Upper lobe of right lung (tissue), 1 donor: ENCODE data around the gene ZXDC. TPM values are rescaled to one million over a fixed set of nuclear protein-coding genes. Genes with fewer than 3 reads are reported as not detected.

Source experiments
- ATAC-seq: fragments of 200-7000 bp; cut with Tn5 transposase; one replicate; pipeline ENCODE4 v1.9.1; 2020; ENCODE audit warnings: mild to moderate bottlenecking, moderate library complexity
- DNase-seq: peaks from one replicate; pipeline ENCODE4 v3.0.0-alpha.2; 2020
- H3K27ac ChIP-seq: fragments of 200-600 bp; one replicate; pipeline ENCODE4 v1.8.0; 2022
- H3K27me3 ChIP-seq: fragments of 200-600 bp; one replicate; pipeline ENCODE4 v1.8.0; 2022; ENCODE audit warnings: mild to moderate bottlenecking
- H3K36me3 ChIP-seq: fragments of 200-600 bp; one replicate; pipeline ENCODE4 v1.8.0; 2022
- H3K4me1 ChIP-seq: fragments of 200-600 bp; one replicate; pipeline ENCODE4 v1.8.0; 2022
- H3K4me3 ChIP-seq: fragments of 200-600 bp; one replicate; pipeline ENCODE4 v1.8.0; 2022; ENCODE audit warnings: mild to moderate bottlenecking
- H3K9me3 ChIP-seq: fragments of 200-600 bp; one replicate; pipeline ENCODE4 v1.8.0; 2022
- intact Hi-C: fragments of 100-400 bp; cut with DNase I; formaldehyde crosslinking; loops from one replicate; pipeline ENCODE4 v1.11.0; 2022
- total RNA-seq: library from RNA; stranded (reverse); fragmentation: NEBNext Ultra II Directional; extraction: Animal tissue kit (Norgen Biotek cat#: 25700); gene quantifications from one replicate; pipeline ENCODE4 v1.2.1, GENCODE V29; 2021
- TF ChIP-seq, protein P1 (sequence below): fragments of 200-600 bp; IDR thresholded peaks from one replicate; pipeline ENCODE4 v1.8.0; 2022; ENCODE audit warnings: antibody characterized with exemption
- donor health status: DM: no; HTN: yes; CAD: no; lungs with severe emphysema.

Gene ZXDC
- total RNA-seq, 1 donor from 2014 or later: 40.3 TPM

DNA sequence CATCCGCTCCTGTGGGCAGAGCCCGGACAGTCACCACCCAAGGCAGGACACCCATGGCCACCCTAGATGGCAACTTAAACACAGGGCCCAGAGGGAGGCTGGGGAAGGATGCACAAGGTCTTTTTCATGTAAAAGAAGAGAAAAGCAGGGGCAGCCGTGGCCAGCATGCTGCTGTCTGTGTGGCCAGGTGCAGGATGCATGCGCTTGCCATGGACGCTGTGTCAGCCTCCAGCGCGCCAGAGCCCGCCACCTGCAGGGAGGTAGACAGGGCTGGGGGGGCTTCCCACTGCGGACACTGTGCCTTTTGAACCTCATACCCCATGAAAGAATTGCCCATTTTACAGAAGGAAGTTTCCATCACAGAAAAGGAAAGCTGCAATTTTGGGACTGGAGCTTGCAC lies 23.7 kb upstream of the ZXDC start:
- Histone ChIP-seq H3K27me3 (no peaks in the 10 kb centered on the region), H3K4me3 (no peak overlapping the region)
- DNase-seq: no peak

DNA sequence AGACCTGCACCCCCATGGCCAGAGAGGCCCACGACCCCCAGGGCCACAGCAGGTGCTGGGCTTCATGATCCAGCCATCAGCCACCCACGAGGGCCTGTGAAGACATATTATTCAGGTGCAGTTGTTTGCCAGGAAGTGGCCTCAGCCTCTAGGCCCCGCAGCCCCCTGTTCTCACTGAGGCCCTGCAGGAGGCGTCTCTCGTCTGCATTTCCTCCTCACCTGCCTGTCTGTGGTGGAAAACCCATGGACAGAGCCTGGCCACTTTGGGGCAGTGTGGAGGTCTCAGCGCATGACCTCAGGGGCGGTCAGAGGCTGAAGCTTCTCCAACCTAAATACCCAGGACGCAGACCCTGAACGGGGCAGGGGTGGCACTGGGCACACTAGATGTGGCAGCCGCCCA lies 23.2 kb upstream of the ZXDC start:
- ATAC-seq (no peak), DNase-seq (no peak)
- TF ChIP-seq, protein P1, sequence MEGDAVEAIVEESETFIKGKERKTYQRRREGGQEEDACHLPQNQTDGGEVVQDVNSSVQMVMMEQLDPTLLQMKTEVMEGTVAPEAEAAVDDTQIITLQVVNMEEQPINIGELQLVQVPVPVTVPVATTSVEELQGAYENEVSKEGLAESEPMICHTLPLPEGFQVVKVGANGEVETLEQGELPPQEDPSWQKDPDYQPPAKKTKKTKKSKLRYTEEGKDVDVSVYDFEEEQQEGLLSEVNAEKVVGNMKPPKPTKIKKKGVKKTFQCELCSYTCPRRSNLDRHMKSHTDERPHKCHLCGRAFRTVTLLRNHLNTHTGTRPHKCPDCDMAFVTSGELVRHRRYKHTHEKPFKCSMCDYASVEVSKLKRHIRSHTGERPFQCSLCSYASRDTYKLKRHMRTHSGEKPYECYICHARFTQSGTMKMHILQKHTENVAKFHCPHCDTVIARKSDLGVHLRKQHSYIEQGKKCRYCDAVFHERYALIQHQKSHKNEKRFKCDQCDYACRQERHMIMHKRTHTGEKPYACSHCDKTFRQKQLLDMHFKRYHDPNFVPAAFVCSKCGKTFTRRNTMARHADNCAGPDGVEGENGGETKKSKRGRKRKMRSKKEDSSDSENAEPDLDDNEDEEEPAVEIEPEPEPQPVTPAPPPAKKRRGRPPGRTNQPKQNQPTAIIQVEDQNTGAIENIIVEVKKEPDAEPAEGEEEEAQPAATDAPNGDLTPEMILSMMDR: no peak
- Histone ChIP-seq H3K9me3 (no peaks in the 10 kb centered on the region), H3K36me3 (no peaks in the 10 kb centered on the region), H3K27me3 (no peaks in the 10 kb centered on the region), H3K27ac (no peak overlapping the region), H3K4me1 (no peaks in the 10 kb centered on the region), H3K4me3 (no peak overlapping the region)
- intact Hi-C loops: no loop called here

More for the DNA sequence above, 23.7 kb upstream of the ZXDC start:
- Histone ChIP-seq H3K27ac (no peak overlapping the region), H3K9me3 (no peaks in the 10 kb centered on the region), H3K4me1 (no peaks in the 10 kb centered on the region), H3K36me3 (no peaks in the 10 kb centered on the region)
- TF ChIP-seq, protein P1: no peak
- intact Hi-C loops: no loop called here
- ATAC-seq: no peak

DNA sequence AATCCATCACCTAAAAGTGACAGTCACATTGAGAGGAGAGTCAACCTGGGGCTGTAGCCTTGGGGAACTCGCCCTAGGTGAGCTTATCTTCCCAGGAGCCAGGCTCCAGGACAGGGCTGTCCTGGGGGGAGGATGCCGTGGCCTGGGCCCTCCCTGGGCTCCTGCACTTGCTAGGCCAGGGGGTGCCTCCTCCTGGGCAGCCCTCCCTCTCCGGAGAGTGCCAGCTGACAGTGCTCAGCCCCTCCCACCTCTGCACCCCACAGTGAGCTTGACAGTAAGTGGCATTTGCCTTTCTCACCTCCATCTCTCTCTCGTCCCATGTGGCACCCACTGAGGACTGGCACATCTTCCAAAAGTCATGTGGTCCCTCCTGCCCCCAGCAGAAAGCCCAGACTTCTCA lies 22.8 kb upstream of the ZXDC start:
- intact Hi-C loops: no loop called here
- ATAC-seq: no peak
- TF ChIP-seq, protein P1: no peak

DNA sequence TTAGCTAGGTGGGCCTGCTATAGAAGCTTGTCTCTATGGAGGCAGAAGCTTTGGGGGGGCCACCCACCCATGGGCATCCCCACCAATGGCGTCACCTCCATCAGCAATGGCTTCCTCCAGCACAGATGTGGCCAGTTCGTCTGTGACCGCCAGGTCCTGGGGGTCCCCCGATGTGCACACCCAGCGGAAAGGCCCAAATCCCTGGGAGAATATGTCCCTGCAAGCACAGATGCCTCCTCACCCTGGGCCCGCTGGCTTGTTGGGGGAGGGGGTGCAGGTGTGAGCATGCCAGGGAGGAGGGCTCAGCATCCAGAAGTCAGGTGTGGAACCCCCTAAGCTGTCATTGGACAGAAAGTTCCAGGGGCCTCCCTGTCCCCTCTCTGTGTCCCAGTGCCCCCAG lies 22.3 kb upstream of the ZXDC start:
- Histone ChIP-seq H3K4me3 (no peak overlapping the region), H3K27ac (no peak overlapping the region), H3K27me3 (no peaks in the 10 kb centered on the region), H3K36me3 (no peaks in the 10 kb centered on the region), H3K9me3 (no peaks in the 10 kb centered on the region), H3K4me1 (no peaks in the 10 kb centered on the region)
- TF ChIP-seq, protein P1: no peak
- ATAC-seq: no peak
- intact Hi-C loops: no loop called here
- DNase-seq: no peak

More for the DNA sequence above, 22.8 kb upstream of the ZXDC start:
- no peak for DNase-seq
- H3K4me3 ChIP-seq: no peak overlapping the region
- H3K9me3 ChIP-seq: no peaks in the 10 kb centered on the region
- no peak overlapping the region for H3K27ac ChIP-seq
- H3K4me1 ChIP-seq: no peaks in the 10 kb centered on the region
- H3K27me3 ChIP-seq: no peaks in the 10 kb centered on the region
- H3K36me3 ChIP-seq: no peaks in the 10 kb centered on the region

DNA sequence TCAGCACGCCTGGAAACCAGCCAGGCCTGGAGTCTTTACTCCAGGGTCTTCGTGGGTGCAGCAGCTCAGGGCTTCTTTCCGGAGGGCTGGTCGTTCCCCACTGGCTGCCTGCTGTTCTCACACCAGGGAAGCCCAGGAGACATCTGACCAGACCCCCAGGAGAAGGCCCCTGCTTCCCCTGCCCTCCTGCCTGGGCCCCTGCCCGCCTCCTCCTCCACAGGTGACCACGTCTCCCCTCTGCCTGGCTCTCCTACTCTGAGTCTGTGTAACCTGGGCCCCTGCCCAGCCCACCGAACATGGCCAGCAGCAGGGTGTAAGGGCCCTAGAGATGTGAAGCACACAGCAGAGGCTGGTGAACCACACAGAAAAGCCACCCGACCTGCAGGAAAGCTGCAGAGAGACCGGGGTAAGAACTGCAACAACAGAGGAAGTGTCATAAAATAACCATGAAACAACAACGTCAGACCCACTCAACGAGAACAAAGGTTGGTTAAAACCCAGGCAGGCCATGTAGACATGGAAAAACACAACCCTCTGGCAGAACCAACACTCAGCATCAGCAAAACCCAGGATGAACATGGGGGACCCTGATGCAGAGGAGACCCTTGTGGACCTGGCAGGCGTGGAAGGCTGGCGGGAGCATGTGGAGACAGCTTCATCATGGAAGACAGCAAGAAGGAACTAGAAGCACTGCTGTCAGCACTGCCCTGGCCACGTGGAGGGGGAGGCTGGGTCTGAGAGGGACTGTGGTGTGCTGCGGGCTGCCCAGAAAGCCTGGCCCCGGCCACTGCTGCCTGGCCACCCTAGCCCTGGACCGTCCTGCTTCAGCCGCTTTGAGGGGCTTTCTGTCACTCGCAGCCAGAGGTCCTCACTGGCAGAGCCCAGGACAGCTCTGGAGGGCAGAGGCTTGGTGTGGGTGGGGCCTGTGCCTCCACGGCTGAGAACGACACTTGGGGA lies 21.5 kb upstream of the ZXDC start:
- Histone ChIP-seq H3K4me3 (no peak overlapping the region), H3K36me3 (no peaks in the 10 kb centered on the region), H3K4me1 (no peaks in the 10 kb centered on the region), H3K27me3 (no peaks in the 10 kb centered on the region), H3K27ac (no peak overlapping the region), H3K9me3 (no peaks in the 10 kb centered on the region)
- no peak for DNase-seq
- TF ChIP-seq, protein P1: no peak
- no peak for ATAC-seq
- intact Hi-C loops: no loop called here
